HG03135 (cell line): Measurements from ENCODE around the gene LBX1.
"Not testable (repeated sequence)": the region's sequence is repeated elsewhere in the genome, so short reads cannot be mapped to it uniquely, and the experiment has no call there.

Source experiments
- ATAC-seq: cut with Tn5 transposase; IDR thresholded peaks from one replicate; pipeline ENCODE4 v1.9.1; 2021; ENCODE audit warnings: mild to moderate bottlenecking, moderate library complexity; ENCODE audit not compliant: unreplicated experiment

The LBX1 gene

GRCh38 chr10:101215397-101216206 lies 13.7 kb downstream of the LBX1 start:
- ATAC-seq = no peak

- ATAC-seq = no peak
Measured at GRCh38 chr10:101214446-101215396, 14.5 kb downstream of the LBX1 start.

DNA sequence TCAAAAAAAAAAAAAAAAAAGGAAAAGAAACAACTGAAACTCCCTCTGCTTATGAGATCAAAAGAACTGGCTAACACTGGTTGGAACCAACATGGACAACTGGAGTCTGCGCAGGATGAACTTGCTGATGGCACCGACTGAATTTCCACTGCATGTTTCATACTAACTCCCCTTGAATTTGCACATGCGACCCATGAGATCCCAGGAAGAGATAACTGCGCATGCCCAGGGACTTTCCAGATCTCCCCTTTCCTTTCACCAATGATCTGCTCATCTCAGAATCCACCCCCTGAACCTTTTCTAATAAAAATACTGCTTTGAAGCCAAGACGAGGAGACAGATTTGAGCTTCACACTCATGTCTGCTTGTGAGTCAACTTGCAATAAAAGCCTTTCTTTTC lies 20.7 kb downstream of the LBX1 start:
- no peak for ATAC-seq

GRCh38 chr10:101207026-101207425 lies 22.2 kb downstream of the LBX1 start:
- no peak for ATAC-seq

DNA sequence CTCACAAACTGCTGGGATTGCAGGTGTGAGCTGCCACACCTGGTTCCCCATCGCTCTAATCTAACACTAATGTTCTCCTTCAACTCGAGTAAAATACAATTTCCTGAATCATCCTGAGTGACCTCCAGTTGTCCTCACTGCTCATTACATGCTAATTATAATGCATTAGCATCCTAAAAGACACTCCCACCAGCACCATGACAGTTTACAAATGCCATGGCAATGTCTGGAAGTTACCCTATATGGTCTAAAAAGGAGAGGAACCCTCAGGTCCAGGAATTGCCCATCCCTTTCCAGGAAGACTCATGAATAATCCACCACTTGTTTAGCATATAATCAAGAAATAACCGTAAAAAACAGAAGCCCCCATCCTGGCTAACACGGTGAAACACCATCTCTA lies 26.6 kb downstream of the LBX1 start:
- ATAC-seq = not testable (repeated sequence)

DNA sequence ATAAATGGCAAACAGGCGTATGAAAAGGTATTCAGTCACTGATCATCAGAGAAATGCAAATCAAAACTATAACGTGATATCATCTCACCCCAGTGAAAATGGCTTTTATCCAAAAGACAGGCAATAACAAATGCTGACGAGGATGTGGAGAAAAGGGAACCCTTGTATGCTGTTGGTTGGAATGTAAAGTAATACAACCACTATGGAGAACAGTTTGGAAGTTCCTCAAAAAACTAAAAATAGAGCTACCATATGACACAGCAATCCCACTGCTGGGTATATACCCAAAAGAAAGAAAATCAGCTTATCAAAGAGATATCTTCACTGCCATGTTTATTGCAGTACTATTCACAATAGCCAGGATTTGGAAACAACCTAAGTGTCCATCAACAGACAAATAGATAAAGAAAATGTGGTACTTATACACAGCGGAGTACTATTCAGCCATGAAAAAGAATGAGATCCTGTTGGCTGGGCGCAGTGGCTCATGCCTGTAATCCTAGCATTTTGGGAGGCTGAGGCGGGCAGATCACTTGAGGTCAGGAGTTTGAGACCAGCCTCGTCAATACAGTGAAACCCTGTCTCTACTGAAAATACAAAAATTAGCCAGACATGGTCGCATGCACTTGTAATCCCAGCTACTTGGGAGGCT lies 30.8 kb downstream of the LBX1 start:
- not testable (repeated sequence) for ATAC-seq

- no peak for ATAC-seq
Measured at GRCh38 chr10:101195921-101196320, 33.3 kb downstream of the LBX1 start.

- ATAC-seq = no peak
Measured at GRCh38 chr10:101189461-101190401, 39.5 kb downstream of the LBX1 start.

DNA sequence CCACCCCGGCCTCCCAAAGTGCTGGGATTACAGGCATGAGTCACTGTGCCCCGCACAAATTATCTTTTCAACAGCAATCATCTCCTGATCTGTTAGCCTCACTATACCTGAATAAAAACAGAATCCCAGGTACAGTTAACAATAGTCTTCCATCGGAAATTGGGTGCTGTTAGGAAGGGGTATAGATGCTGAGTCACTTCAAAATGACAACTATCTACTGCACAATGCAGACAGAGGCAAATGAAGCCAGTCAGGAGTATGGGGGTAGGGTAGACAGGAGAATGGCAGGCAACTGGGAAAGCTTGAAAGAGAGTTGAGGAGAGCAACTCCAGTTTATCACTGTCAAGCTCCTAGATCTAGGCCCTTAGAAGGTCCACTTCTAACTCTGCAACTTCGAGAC lies 40.3 kb downstream of the LBX1 start:
- ATAC-seq = no peak

- no peak for ATAC-seq
Measured at GRCh38 chr10:101183458-101184183, 45.6 kb downstream of the LBX1 start.

DNA sequence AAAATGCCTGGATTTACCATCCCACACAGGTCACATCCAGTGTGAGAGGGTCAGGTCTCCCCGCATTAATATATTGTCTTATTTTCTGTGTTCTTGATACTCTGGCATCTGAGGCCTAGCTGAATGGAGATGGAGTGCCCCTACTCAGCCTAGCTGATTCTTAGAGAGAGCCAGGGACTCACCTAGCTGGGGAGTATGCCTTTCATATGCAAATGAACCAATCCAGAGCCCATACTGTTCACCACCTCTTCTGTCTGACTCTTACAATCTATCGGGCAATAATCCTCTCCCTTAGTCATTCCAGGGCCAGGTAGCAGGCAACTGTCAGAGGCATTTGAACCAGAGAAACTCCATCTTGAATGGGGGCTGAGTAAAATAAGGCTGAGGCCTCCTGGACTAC lies 46.3 kb downstream of the LBX1 start:
- ATAC-seq = no peak
